Measurements from ENCODE around the gene SOX13.

DNA sequence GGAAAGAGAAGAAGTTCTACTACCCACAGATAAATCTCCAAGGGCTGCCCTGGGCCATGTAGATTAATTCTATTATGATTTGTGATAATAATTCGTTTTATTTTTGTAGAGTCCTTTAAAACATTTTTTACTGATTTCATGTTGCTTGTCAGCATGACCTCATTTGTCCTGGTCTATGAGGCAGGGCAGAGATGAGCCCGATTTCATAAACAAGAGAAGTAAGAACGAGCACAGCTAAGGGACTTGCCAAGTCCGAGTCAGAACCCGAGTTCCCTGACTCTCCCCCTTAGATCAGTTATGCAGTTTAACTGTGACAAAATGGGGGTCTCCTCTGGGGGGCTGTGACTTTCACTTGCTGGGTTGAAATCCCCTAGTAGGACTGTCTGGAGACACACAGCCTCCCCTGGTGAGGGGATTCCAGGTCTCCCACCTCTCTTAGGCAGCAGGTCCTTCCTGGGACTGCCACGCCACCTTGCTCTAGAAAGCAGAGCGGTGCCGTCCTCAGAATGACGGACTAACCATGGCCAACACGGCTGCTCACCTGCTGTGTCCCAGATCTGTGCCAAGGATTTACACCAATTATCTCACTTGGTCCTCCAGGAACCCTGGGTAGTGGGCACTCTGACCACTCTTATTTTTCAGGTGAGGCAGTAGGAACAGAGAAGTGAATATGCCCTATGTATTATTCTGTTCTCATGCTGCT is 31.0 kb upstream of the SOX13 start:
- TF ChIP-seq, protein P1, sequence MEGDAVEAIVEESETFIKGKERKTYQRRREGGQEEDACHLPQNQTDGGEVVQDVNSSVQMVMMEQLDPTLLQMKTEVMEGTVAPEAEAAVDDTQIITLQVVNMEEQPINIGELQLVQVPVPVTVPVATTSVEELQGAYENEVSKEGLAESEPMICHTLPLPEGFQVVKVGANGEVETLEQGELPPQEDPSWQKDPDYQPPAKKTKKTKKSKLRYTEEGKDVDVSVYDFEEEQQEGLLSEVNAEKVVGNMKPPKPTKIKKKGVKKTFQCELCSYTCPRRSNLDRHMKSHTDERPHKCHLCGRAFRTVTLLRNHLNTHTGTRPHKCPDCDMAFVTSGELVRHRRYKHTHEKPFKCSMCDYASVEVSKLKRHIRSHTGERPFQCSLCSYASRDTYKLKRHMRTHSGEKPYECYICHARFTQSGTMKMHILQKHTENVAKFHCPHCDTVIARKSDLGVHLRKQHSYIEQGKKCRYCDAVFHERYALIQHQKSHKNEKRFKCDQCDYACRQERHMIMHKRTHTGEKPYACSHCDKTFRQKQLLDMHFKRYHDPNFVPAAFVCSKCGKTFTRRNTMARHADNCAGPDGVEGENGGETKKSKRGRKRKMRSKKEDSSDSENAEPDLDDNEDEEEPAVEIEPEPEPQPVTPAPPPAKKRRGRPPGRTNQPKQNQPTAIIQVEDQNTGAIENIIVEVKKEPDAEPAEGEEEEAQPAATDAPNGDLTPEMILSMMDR (IDR thresholded peaks at IDR 0.05) = no peak
- TF ChIP-seq POLR2A (IDR thresholded peaks at IDR 0.05) = no peak
